K562 (cell line): Measurements from ENCODE around the gene AIM2.

Source experiments
- CTCF ChIP-seq, 3 experiments: IDR thresholded peaks in 2 of 3; conservative IDR thresholded peaks in 1 of 3; 2 replicates each; pipeline ENCODE4 v1.5.1; 2011 to 2012; ENCODE audit warnings: low read length in 3 of 3, mild to moderate bottlenecking in 3 of 3, control low read depth in 2 of 3, improper control_type of control experiment in 1 of 3, inconsistent platforms in 1 of 3, low read depth in 1 of 3, mixed read lengths in 1 of 3, moderate library complexity in 1 of 3; ENCODE audit not compliant: insufficient read depth in 2 of 3
- EP300 ChIP-seq: IDR thresholded peaks from 2 replicates; pipeline ENCODE4 v1.6.1; 2012; ENCODE audit warnings: low read length, improper control_type of control experiment

GRCh38 chr1:159100589-159100988 is 24.0 kb upstream of the AIM2 start:
- TF ChIP-seq CTCF (IDR thresholded peaks at IDR 0.05 in 2 of 3, conservative IDR thresholded peaks at IDR 0.05 in 1 of 3; ENCODE audit: insufficient read depth in 2 of 3, low read depth in 1 of 3, low read length in 3 of 3), result no peak
- TF ChIP-seq EP300, result no peak
